ENCODE results near the gene UBE4B. TPM values are rescaled to one million over a fixed set of nuclear protein-coding genes. Genes with fewer than 3 reads are reported as not detected.

Gene UBE4B
- total RNA-seq, 2 donors from 2014 or later: 62.7 to 73.3 TPM

GRCh38 chr1:10103193-10103592, 70.4 kb downstream of the UBE4B start:
- Histone ChIP-seq H3K4me3 (ENCODE audit: low read length) (no peak overlapping the region), H3K4me1 (ENCODE audit: control insufficient read depth, insufficient read depth, low read length) (no peaks in the 10 kb centered on the region), H3K36me3 (ENCODE audit: control insufficient read depth, insufficient read depth, low read length) (peaks cover 54% of the 10 kb centered on the region), H3K9me3 (ENCODE audit: control insufficient read depth, low read length) (no peaks in the 10 kb centered on the region), H3K27me3 (ENCODE audit: control insufficient read depth, insufficient read depth, low read length, poor library complexity, severe bottlenecking) (no peaks in the 10 kb centered on the region), H3K27ac (ENCODE audit: low read depth, low read length) (no peak overlapping the region), H3K9ac (ENCODE audit: extremely low read depth, low read length, poor library complexity, severe bottlenecking) (no peak overlapping the region)
- TF ChIP-seq, protein P1, sequence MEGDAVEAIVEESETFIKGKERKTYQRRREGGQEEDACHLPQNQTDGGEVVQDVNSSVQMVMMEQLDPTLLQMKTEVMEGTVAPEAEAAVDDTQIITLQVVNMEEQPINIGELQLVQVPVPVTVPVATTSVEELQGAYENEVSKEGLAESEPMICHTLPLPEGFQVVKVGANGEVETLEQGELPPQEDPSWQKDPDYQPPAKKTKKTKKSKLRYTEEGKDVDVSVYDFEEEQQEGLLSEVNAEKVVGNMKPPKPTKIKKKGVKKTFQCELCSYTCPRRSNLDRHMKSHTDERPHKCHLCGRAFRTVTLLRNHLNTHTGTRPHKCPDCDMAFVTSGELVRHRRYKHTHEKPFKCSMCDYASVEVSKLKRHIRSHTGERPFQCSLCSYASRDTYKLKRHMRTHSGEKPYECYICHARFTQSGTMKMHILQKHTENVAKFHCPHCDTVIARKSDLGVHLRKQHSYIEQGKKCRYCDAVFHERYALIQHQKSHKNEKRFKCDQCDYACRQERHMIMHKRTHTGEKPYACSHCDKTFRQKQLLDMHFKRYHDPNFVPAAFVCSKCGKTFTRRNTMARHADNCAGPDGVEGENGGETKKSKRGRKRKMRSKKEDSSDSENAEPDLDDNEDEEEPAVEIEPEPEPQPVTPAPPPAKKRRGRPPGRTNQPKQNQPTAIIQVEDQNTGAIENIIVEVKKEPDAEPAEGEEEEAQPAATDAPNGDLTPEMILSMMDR (conservative IDR thresholded peaks at IDR 0.05): no peak
- Mint-ChIP-seq H3K27ac (no peak overlapping the region), H3K27me3 (ENCODE audit: insufficient read depth) (no peaks in the 10 kb centered on the region), H3K36me3 (ENCODE audit: low read depth) (peaks cover 61% of the 10 kb centered on the region), H3K4me1 (peaks cover 2% of the 10 kb centered on the region), H3K9me3 (no peaks in the 10 kb centered on the region), H3K4me3 (no peak overlapping the region)
- WGBS, 2 experiments (ENCODE audit: insufficient coverage in 1 of 2, insufficient read length in 1 of 2): 88 to 100% methylated on average over 1 to 4 of the region's 5 CpGs
- DNase-seq: no peak

DNA sequence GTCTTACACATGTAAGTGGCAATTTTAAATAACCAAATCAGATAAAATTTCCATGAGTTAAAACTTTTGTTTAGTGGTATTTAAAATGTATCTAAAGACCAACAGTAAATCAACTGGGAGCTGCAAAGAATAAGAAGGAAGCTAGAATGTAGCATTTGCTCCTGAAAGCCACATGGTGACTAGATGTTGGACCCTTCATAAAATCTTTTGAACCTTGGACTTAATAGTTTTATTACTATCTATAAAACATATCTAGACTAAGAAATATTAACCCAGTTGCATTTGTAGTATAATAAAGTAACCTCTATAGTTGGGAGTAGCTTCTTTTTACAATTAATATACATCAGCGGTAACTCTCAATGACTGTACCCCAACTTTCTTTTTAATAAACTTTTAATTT, 72.1 kb downstream of the UBE4B start:
- no peaks in the 10 kb centered on the region for H3K4me1 ChIP-seq (ENCODE audit: control insufficient read depth, insufficient read depth, low read length)
- H3K4me3 ChIP-seq (ENCODE audit: low read length): no peak overlapping the region
- no peak overlapping the region for H3K9ac ChIP-seq (ENCODE audit: extremely low read depth, low read length, poor library complexity, severe bottlenecking)
- Mint-ChIP-seq H3K27ac (no peak overlapping the region), H3K36me3 (ENCODE audit: low read depth) (peaks cover 63% of the 10 kb centered on the region), H3K4me1 (peaks cover 2% of the 10 kb centered on the region), H3K4me3 (no peak overlapping the region), H3K27me3 (ENCODE audit: insufficient read depth) (no peaks in the 10 kb centered on the region), H3K9me3 (no peaks in the 10 kb centered on the region)
- no peaks in the 10 kb centered on the region for H3K27me3 ChIP-seq (ENCODE audit: control insufficient read depth, insufficient read depth, low read length, poor library complexity, severe bottlenecking)
- H3K27ac ChIP-seq (ENCODE audit: low read depth, low read length): no peak overlapping the region
- WGBS, 2 experiments (ENCODE audit: insufficient coverage in 1 of 2, insufficient read length in 1 of 2): no CpG with 5 or more reads among the region's 1 CpG
- peaks cover 63% of the 10 kb centered on the region for H3K36me3 ChIP-seq (ENCODE audit: control insufficient read depth, insufficient read depth, low read length)
- H3K9me3 ChIP-seq (ENCODE audit: control insufficient read depth, low read length): no peaks in the 10 kb centered on the region
- TF ChIP-seq, protein P1 (conservative IDR thresholded peaks at IDR 0.05): no peak
- DNase-seq: no peak

DNA sequence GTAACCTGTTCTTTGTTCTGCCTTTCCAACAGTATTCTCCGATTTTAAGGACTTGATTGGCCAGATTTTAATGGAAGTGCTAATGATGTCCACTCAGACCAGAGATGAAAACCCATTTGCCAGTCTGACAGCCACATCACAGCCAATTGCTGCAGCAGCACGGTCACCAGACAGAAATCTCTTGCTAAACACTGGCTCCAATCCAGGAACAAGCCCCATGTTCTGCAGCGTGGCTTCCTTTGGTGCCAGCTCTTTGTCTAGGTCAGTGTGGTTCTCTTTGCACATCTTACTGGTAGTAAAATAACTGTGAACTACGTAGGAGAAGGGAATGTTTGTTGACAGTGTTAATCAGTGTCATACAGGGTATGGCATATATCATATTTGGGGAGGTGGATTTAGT, 72.7 kb downstream of the UBE4B start:
- Mint-ChIP-seq H3K36me3 (ENCODE audit: low read depth) (peaks cover 68% of the 10 kb centered on the region), H3K4me3 (no peak overlapping the region), H3K9me3 (no peaks in the 10 kb centered on the region), H3K27me3 (ENCODE audit: insufficient read depth) (no peaks in the 10 kb centered on the region), H3K27ac (no peak overlapping the region), H3K4me1 (peaks cover 2% of the 10 kb centered on the region)
- H3K4me1 ChIP-seq (ENCODE audit: control insufficient read depth, insufficient read depth, low read length): no peaks in the 10 kb centered on the region
- no peaks in the 10 kb centered on the region for H3K9me3 ChIP-seq (ENCODE audit: control insufficient read depth, low read length)
- no peak overlapping the region for H3K27ac ChIP-seq (ENCODE audit: low read depth, low read length)
- peaks cover 63% of the 10 kb centered on the region for H3K36me3 ChIP-seq (ENCODE audit: control insufficient read depth, insufficient read depth, low read length)
- no peak overlapping the region for H3K4me3 ChIP-seq (ENCODE audit: low read length)
- 86 to 93% methylated on average over 3 to 4 of the region's 4 CpGs for WGBS, 2 experiments (ENCODE audit: insufficient coverage in 1 of 2, insufficient read length in 1 of 2)
- no peaks in the 10 kb centered on the region for H3K27me3 ChIP-seq (ENCODE audit: control insufficient read depth, insufficient read depth, low read length, poor library complexity, severe bottlenecking)
- DNase-seq: no peak
- H3K9ac ChIP-seq (ENCODE audit: extremely low read depth, low read length, poor library complexity, severe bottlenecking): no peak overlapping the region
- TF ChIP-seq, protein P1 (conservative IDR thresholded peaks at IDR 0.05): no peak
